Testis (tissue), 3 donors: ENCODE results near the gene FCF1. TPM values are rescaled to one million over a fixed set of nuclear protein-coding genes. Genes with fewer than 3 reads are reported as not detected.
A peak's percentile ranks its signal among the peaks of the same experiment; 100 is the strongest.
"Not testable (repeated sequence)": the region's sequence is repeated elsewhere in the genome, so short reads cannot be mapped to it uniquely, and the experiment has no call there.

ENCODE experiments used
- DNase-seq: peaks from one replicate; pipeline ENCODE4 v3.0.0-alpha.2; 2019
- H3K27ac ChIP-seq, 2 donors: fragments of 200-600 bp; sonication (generic); one replicate each; pipeline ENCODE4 v1.5.1; 2019
- H3K27me3 ChIP-seq: fragments of 200-600 bp; sonication (generic); one replicate; pipeline ENCODE4 v1.5.1; 2019
- H3K36me3 ChIP-seq: fragments of 200-600 bp; sonication (generic); one replicate; pipeline ENCODE4 v1.5.1; 2017; ENCODE audit warnings: low read depth; ENCODE audit errors: missing control alignments
- H3K4me1 ChIP-seq: fragments of 200-600 bp; sonication (generic); one replicate; pipeline ENCODE4 v1.5.1; 2019
- H3K4me3 ChIP-seq, 2 donors: fragments of 200-600 bp; sonication (generic); one replicate each; pipeline ENCODE4 v1.5.1; 2017 to 2019
- H3K9me3 ChIP-seq: fragments of 200-600 bp; sonication (generic); one replicate; pipeline ENCODE4 v1.5.1; 2017
- CTCF ChIP-seq, 3 experiments: fragments of 450-650 bp in 2 of 3; fragments of 200-600 bp in 1 of 3; sonication (generic) in 1 of 3; IDR thresholded peaks; one replicate each; pipeline ENCODE4 v1.5.1; 2016 to 2019; ENCODE audit warnings: antibody characterized with exemption in 3 of 3, mild to moderate bottlenecking in 2 of 3, moderate library complexity in 1 of 3
- POLR2A ChIP-seq: fragments of 450-650 bp; IDR thresholded peaks from one replicate; pipeline ENCODE4 v1.6.1; 2017; ENCODE audit warnings: antibody characterized with exemption, mild to moderate bottlenecking, moderate library complexity
- WGBS, 2 donors: methylation state at CpG; one replicate each; pipeline ENCODE4 v1.1.5; 2018; 5-methylcytosine and 5-hydroxymethylcytosine counted together
- intact Hi-C: fragments of 100-400 bp; cut with DNase I; formaldehyde crosslinking; loops from one replicate; pipeline ENCODE4 v1.15.1; 2023; ENCODE audit warnings: low total_unique reads
- polyA plus RNA-seq: library from polyadenylated mRNA; stranded (reverse); fragments of 350-450 nt; fragmentation: Illumina TruSeq; extraction: RNeasy Lipid Tissue Mini Kit (QIAGEN cat#74804); gene quantifications from one replicate; pipeline ENCODE4 v1.2.3, GENCODE V29; 2014; ENCODE audit warnings: low read depth, low replicate concordance; ENCODE audit not compliant: insufficient read depth
- total RNA-seq, 2 donors: library from RNA; depleted of rRNA; stranded (reverse); fragments of >200 nt; gene quantifications; one replicate each; pipeline ENCODE4 v1.2.3, GENCODE V29; 2016

Gene FCF1
- total and polyA plus RNA-seq, 3 donors from 2014 or later = 29.9 to 43.5 (median 30.9) TPM

DNA sequence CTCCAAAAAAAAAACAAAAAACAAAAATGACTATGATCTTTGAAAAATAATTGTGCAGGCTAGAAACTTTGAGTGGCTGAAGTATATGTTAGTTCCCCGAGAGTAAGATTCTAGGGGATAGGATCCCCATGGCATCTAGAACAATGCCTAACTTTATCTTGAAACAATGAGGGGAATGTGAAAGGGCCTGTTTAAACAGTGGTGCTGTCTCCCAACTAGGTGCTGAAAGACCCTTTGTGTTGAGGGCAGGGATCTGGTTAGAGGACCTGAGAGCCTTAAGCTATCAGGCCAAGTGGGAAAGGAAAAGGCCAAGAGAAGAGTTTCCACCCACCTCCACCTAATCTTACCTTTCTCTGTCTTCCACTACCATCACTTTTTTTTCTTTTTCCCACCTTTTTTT lies 43.4 kb downstream of the FCF1 start:
- no peak for DNase-seq
- H3K27me3 ChIP-seq = no peaks in the 10 kb centered on the region
- H3K4me1 ChIP-seq = no peaks in the 10 kb centered on the region
- no peak for TF ChIP-seq POLR2A
- no peak for TF ChIP-seq CTCF (IDR thresholded peaks at IDR 0.05)
- no peaks in the 10 kb centered on the region for H3K36me3 ChIP-seq
- intact Hi-C loops = no loop called here
- H3K9me3 ChIP-seq = no peaks in the 10 kb centered on the region
- 74 to 83% methylated on average over 1 of the region's 1 CpG for WGBS, 2 donors
- no peak overlapping the region for H3K27ac ChIP-seq
- no peak overlapping the region for H3K4me3 ChIP-seq

GRCh38 chr14:74758505-74758904 lies 45.6 kb downstream of the FCF1 start:
- DNase-seq = not testable (repeated sequence)

DNA sequence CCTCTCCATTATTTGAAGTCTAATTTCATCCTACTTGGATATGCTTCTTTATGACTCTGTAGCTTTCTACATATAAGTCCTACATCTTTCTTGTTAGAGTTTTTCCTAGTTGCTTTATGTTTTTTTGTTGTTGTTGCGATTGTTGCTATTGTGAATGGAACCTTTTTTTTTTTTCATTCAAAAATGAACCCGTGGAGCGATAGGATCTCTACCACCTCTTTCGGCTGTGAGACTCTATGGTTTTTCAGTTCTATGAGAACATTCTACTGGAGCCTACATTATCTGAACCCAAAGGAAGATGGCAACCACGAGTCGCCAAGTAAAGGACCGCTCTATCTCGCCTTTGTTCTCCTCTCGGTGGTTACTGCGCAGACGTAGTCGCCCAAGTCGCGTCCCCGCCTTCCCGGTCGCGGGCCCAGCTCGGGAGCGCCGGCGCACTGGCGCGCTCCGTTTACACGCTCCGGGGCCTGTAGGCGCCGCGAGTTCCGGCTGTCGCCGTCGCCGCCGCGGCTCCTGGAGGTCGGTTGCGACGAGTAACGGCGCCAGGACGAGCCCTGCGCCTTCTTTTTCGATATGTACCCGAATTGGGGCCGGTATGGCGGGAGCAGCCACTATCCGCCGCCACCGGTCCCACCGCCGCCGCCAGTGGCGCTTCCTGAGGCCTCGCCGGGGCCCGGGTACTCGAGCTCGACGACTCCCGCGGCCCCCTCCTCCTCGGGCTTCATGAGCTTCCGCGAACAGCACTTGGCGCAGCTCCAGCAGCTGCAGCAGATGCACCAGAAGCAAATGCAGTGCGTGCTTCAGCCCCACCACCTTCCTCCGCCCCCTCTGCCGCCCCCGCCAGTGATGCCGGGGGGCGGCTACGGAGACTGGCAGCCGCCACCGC lies 50.2 kb downstream of the FCF1 start, which contains the start of gene YLPM1:
TSS of gene YLPM1 (plus strand) at position 400 of the 886 bp plus-strand sequence. CDS start at position 574, 174 bp downstream.
- Histone ChIP-seq H3K4me3 (peak within 1 kb of the TSS; percentile 81 to 98), H3K27ac (peak within 1 kb of the TSS; percentile 73 to 89), H3K9me3 (no peaks in the 10 kb centered on the region), H3K4me1 (peaks cover 19% of the 10 kb centered on the region), H3K36me3 (no peaks in the 10 kb centered on the region), H3K27me3 (no peaks in the 10 kb centered on the region)
- intact Hi-C loops = no loop called here
- DNase-seq = peak; percentile 94
- TF ChIP-seq POLR2A = no peak
- TF ChIP-seq CTCF (IDR thresholded peaks at IDR 0.05) = peak in 2 of 3 experiments; percentile 63 to 67
- 0 to 1% methylated on average over 18 to 69 of the region's 76 CpGs for WGBS, 2 donors

More at GRCh38 chr14:74758505-74758904, 45.6 kb downstream of the FCF1 start:
- H3K36me3 ChIP-seq, H3K27me3 ChIP-seq, H3K4me1 ChIP-seq, H3K9me3 ChIP-seq, H3K4me3 ChIP-seq, intact Hi-C loops, H3K27ac ChIP-seq: not testable (repeated sequence)
- 91 to 93% methylated on average over 5 of the region's 5 CpGs for WGBS, 2 donors

- Histone ChIP-seq H3K9me3 (no peaks in the 10 kb centered on the region), H3K27ac (peak overlapping the region; percentile 73 to 89), H3K4me1 (peaks cover 19% of the 10 kb centered on the region), H3K27me3 (no peaks in the 10 kb centered on the region), H3K4me3 (peak overlapping the region; percentile 81 to 98), H3K36me3 (no peaks in the 10 kb centered on the region)
- no peak for TF ChIP-seq POLR2A
- no peak for TF ChIP-seq CTCF (IDR thresholded peaks at IDR 0.05)
- intact Hi-C loops = no loop called here
- peak; percentile 31 for DNase-seq
- WGBS, 2 donors = 1% methylated on average over 14 to 18 of the region's 19 CpGs
These were observed 51.0 kb downstream of the FCF1 start for GRCh38 chr14:74763803-74764531.

DNA sequence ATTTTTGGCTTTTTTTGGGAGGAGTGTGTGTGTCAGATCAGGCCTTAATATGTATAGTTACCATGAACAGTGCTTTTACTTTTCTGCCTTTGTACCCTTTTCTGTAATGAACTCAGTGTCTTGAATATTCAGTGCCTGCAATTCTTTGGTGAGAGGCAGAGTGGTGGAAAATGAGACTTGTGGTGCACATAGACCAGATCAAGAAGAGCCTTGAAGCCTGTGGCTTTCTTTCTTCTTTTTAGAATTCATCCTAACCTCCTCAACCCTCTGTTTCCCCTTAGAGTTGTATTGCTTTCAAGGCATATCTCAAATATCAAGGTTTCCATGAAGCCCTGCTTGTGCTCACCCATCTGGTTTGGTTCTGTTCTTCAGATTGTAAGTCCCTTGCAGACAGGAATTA lies 52.8 kb downstream of the FCF1 start:
- H3K9me3 ChIP-seq = no peaks in the 10 kb centered on the region
- intact Hi-C loops = no loop called here
- no peak for DNase-seq
- no peak overlapping the region for H3K27ac ChIP-seq
- no peaks in the 10 kb centered on the region for H3K36me3 ChIP-seq
- H3K4me3 ChIP-seq = no peak overlapping the region
- no peaks in the 10 kb centered on the region for H3K27me3 ChIP-seq
- TF ChIP-seq POLR2A (no peak), CTCF (IDR thresholded peaks at IDR 0.05) (no peak)
- peaks cover 19% of the 10 kb centered on the region for H3K4me1 ChIP-seq
